ENCODE data around the gene TAF10. TPM values are rescaled to one million over a fixed set of nuclear protein-coding genes. Genes with fewer than 3 reads are reported as not detected.
A peak's percentile ranks its signal among the peaks of the same experiment; 100 is the strongest.

The TAF10 gene
- total RNA-seq, 2 experiments from 2014 or later = 133 to 152 TPM

DNA sequence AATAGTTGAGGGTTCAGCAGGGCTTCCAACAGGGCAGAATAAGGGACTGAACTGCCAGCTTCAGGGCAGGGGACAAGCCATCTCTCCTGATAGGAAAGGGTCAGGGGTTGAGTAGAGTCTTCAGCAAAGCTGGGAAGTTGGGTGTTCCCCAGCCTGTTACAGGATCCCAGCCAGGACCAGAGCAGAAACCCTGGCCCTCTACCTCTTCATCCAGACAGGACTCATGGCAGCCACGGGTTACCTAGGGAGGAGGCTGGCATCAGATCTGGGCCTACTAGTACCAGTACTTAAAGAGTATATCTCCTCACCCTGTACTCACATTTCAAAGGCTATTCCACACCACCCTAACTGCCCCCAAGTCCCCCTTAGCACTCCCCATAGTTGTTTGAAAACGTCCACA lies 2.4 kb upstream of the TAF10 start:
- intact Hi-C loops (cut with DNase I, micrococcal nuclease) = loop anchor here in 1 of 2 experiments (10.0 kb wide), 1 partner anchor 930 kb away; the partner anchor contains the start of genes TRIM22 and TRIM5
- Mint-ChIP-seq H3K4me3 (no peak overlapping the region), H3K27ac (no peak overlapping the region), H3K9me3 (ENCODE audit: low read depth) (no peaks in the 10 kb centered on the region), H3K36me3 (ENCODE audit: low read depth) (peaks cover 36% of the 10 kb centered on the region), H3K27me3 (no peaks in the 10 kb centered on the region), H3K4me1 (peaks cover 28% of the 10 kb centered on the region)
- POLR2A ChIA-PET = no interaction called here
- DNase-seq = no peak
- ATAC-seq = no peak
- CTCF ChIA-PET = interaction anchor here (1.3 to 2.9 kb wide), 2 partner anchors 9 to 67 kb away, joined by 3 to 8 read pairs; no protein-coding TSS in a partner anchor

DNA sequence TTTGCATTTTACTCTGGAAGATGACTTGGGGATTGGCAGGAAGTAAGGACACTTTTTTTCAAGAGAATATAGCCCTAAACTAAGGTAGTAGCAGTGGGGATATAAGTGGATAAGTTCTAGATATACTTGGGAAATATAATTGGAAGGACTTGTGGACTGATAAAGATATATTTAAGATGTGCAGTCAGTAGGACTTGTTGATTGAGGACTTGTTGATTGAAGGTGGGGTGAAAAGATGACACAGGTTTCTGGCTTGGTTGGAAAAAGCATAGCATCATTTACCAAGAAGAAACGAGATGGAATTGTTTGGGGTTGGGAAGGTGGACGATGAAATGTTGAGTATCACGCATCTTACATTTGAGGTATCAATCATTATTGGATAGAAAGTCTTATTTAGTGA lies 1.5 kb upstream of the TAF10 start:
- no peak overlapping the region for H3K4me3 Mint-ChIP-seq
- no peaks in the 10 kb centered on the region for H3K27me3 Mint-ChIP-seq
- no peak overlapping the region for H3K27ac Mint-ChIP-seq
- ATAC-seq (no peak), DNase-seq (no peak)
- intact Hi-C loops (cut with DNase I, micrococcal nuclease) = loop anchor here in 1 of 2 experiments (10.0 kb wide), 1 partner anchor 929 kb away; the partner anchor contains the start of genes TRIM22 and TRIM5
- POLR2A ChIA-PET = interaction anchor here (1.2 kb wide), 1 partner anchor 70 kb away, joined by 4 read pairs; the partner anchor contains the start of gene MRPL17
- no peaks in the 10 kb centered on the region for H3K9me3 Mint-ChIP-seq (ENCODE audit: low read depth)
- CTCF ChIA-PET = interaction anchor here (0.7 to 2.9 kb wide), 7 partner anchors 9 to 125 kb away, joined by 3 to 8 read pairs (median 3); no protein-coding TSS in a partner anchor
- H3K36me3 Mint-ChIP-seq (ENCODE audit: low read depth) = peaks cover 45% of the 10 kb centered on the region
- peaks cover 37% of the 10 kb centered on the region for H3K4me1 Mint-ChIP-seq

DNA sequence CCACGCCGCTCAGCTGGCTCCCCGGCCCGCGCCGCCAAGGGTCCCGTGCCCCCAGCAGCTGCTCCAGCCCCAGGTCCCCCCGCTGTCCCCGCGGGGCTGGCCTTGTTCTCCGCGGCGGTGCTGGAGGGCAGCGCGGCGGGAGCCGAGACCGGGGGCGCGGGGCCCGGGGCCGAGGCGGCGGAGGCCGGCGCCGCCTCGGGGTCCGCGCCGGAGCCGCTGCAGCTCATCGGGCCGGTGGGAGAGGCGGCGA lies 128 bp downstream of the TAF10 start:
- ChIA-PET CTCF (interaction anchor here (0.7 to 2.3 kb wide), 8 partner anchors 36 to 906 kb away, joined by 3 to 13 read pairs (median 4); partner anchors contain the start of gene MRPL17), POLR2A (interaction anchor here (0.6 to 2.1 kb wide), 3 partner anchors 9 to 131 kb away, joined by 3 to 5 read pairs (median 5); partner anchors contain the start of genes ARFIP2 and TIMM10B)
- ATAC-seq (no peak), DNase-seq (no peak)
- peaks cover 56% of the 10 kb centered on the region for H3K36me3 Mint-ChIP-seq (ENCODE audit: low read depth)
- H3K4me3 Mint-ChIP-seq = no peak overlapping the region
- no peaks in the 10 kb centered on the region for H3K27me3 Mint-ChIP-seq
- no peak overlapping the region for H3K27ac Mint-ChIP-seq
- no peaks in the 10 kb centered on the region for H3K9me3 Mint-ChIP-seq (ENCODE audit: low read depth)
- H3K4me1 Mint-ChIP-seq = peaks cover 44% of the 10 kb centered on the region
- intact Hi-C loops (cut with DNase I, micrococcal nuclease) = loop anchor here (1.0 to 10.0 kb wide), 6 partner anchors 9 to 927 kb away; partner anchors contain the start of genes ILK (in 2 of the 2), MRPL17 (in 2 of the 2), RRP8 (in 2 of the 2) and APBB1 (in 1 of the 2)

DNA sequence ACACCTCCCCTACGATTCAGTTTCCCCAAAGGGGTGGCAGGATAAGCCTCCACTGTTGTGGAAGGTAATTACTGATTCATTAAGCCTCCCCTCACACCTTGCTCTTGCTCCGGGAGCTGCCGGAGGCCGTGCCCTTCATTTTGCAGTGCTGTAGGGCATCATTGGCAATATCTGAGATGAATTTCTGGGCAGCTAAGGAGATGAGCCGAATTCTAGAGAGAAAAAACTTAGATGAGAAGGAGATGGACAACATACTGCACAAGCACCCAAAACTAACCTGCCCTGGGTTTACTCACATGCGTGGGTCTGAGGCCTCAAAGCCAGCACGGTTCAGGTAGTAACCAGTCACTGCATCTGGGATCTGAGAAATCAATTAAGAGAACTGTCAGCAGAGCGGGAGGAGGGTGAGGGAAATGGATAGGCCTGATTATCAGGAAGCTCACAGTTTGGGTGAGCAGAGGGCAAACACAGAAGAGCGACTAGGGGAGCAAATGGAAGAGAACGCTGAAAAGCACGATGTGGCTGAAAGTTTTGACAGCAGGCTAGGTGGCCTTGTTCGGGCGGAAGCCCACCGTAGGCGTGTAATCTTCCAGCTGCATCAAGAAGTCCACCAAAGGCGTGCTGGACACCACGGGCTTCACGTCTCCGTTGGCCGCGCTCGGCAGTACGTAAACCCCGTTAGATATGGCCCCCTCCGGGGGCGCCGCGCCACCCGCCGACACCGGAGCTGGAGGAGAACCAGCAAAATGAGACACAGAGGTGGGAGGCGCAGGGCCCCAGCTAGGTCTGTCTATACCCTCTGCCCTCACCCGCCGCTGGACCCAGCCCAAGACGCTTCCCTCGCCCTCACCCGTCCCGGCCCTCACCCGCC lies 689 bp downstream of the TAF10 start:
- Mint-ChIP-seq H3K36me3 (ENCODE audit: low read depth) (peaks cover 55% of the 10 kb centered on the region), H3K4me3 (no peak overlapping the region), H3K27me3 (no peaks in the 10 kb centered on the region), H3K4me1 (peaks cover 42% of the 10 kb centered on the region), H3K9me3 (ENCODE audit: low read depth) (no peaks in the 10 kb centered on the region), H3K27ac (peak overlapping the region; percentile 93)
- POLR2A ChIA-PET = interaction anchor here (0.6 to 2.1 kb wide), 3 partner anchors 8 to 130 kb away, joined by 3 to 5 read pairs (median 5); partner anchors contain the start of genes ARFIP2 and TIMM10B
- CTCF ChIA-PET = interaction anchor here (0.7 to 2.3 kb wide), 7 partner anchors 36 to 231 kb away, joined by 3 to 13 read pairs (median 4); partner anchors contain the start of gene MRPL17
- ATAC-seq = peak; percentile 3
- peak; percentile 49 for DNase-seq
- intact Hi-C loops (cut with DNase I, micrococcal nuclease) = loop anchor here in 1 of 2 experiments (10.0 kb wide), 1 partner anchor 927 kb away; the partner anchor contains the start of genes TRIM22 and TRIM5

DNA sequence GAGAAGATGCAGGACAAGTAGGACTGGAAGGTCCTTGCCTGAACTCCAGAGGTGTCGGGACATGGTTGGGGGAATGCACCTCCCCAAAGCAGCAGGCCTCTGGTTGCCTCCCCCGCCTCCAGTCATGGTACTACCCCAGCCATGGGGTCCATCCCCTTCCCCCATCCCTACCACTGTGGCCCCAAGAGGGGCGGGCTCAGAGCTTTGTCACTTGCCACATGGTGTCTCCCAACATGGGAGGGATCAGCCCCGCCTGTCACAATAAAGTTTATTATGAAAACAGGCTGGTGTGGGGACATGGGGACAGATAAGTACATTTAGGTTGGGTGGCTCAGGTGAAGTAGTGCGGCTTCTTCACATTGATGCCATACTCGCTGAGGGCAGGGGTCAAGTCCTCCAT lies 1.4 kb downstream of the TAF10 start:
- no peak for ATAC-seq
- H3K4me1 Mint-ChIP-seq = peaks cover 42% of the 10 kb centered on the region
- intact Hi-C loops (cut with DNase I, micrococcal nuclease) = loop anchor here in 1 of 2 experiments (10.0 kb wide), 1 partner anchor 926 kb away; the partner anchor contains the start of genes TRIM22 and TRIM5
- H3K27ac Mint-ChIP-seq = peak overlapping the region; percentile 93
- CTCF ChIA-PET = interaction anchor here (2.3 kb wide), 1 partner anchor 73 kb away, joined by 13 read pairs; the partner anchor contains the start of gene MRPL17
- H3K27me3 Mint-ChIP-seq = no peaks in the 10 kb centered on the region
- H3K4me3 Mint-ChIP-seq = no peak overlapping the region
- H3K36me3 Mint-ChIP-seq (ENCODE audit: low read depth) = peaks cover 54% of the 10 kb centered on the region
- no peak for DNase-seq
- POLR2A ChIA-PET = no interaction called here
- no peaks in the 10 kb centered on the region for H3K9me3 Mint-ChIP-seq (ENCODE audit: low read depth)

DNA sequence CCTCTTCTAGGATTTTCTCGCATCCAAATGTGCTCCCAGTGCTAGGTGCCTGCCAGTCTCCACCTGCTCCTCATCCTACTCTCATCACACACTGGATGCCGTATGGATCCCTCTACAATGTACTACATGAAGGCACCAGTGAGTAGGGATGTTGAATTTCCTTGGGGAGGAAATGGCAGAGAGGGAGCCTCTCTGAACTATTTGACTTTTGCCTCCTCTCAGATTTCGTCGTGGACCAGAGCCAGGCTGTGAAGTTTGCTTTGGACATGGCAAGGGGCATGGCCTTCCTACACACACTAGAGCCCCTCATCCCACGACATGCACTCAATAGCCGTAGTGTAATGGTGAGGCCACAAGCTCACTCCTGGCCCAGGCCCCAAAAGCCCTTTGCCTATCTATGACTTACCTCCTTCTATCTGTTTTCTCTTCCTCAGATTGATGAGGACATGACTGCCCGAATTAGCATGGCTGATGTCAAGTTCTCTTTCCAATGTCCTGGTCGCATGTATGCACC lies 2.5 kb downstream of the TAF10 start:
- DNase-seq (no peak), ATAC-seq (no peak)
- H3K27ac Mint-ChIP-seq = peak overlapping the region; percentile 93
- no peaks in the 10 kb centered on the region for H3K27me3 Mint-ChIP-seq
- ChIA-PET CTCF (interaction anchor here (0.9 to 1.4 kb wide), 2 partner anchors 74 to 230 kb away, joined by 3 to 4 read pairs; partner anchors contain the start of gene MRPL17), POLR2A (interaction anchor here (0.6 kb wide), 1 partner anchor 25 kb away, joined by 3 read pairs; no protein-coding TSS in a partner anchor)
- no peaks in the 10 kb centered on the region for H3K9me3 Mint-ChIP-seq (ENCODE audit: low read depth)
- H3K4me3 Mint-ChIP-seq = no peak overlapping the region
- peaks cover 49% of the 10 kb centered on the region for H3K36me3 Mint-ChIP-seq (ENCODE audit: low read depth)
- intact Hi-C loops (cut with DNase I, micrococcal nuclease) = loop anchor here (5.0 to 10.0 kb wide), 3 partner anchors 128 to 925 kb away; partner anchors contain the start of genes APBB1 (in 1 of the 2), TRIM22 (in 1 of the 2) and TRIM5 (in 1 of the 2)
- peaks cover 42% of the 10 kb centered on the region for H3K4me1 Mint-ChIP-seq

DNA sequence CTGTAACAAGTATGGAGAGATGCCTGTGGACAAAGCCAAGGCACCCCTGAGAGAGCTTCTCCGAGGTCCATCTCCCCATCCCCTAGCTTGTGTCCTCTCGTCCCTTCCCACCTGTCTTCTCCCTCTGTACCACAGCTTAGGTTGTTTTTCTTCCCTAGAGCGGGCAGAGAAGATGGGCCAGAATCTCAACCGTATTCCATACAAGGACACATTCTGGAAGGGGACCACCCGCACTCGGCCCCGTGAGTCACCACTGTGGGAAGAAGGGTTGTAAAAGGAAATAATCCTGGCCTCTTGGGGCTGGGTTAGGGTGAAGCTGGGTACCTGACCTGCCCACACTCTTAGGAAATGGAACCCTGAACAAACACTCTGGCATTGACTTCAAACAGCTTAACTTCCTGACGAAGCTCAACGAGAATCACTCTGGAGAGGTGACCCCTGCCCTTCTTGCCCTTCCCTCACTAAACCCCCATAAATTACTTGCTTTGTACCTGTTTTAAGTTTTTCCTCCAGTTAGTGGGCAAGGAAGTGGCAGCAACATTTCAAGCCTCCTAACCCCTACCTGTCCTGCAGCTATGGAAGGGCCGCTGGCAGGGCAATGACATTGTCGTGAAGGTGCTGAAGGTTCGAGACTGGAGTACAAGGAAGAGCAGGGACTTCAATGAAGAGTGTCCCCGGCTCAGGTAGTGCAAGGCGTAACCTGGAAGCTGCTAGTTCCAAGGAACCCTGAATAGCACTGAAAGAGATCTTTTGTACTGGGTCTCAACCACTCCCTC lies 3.1 kb downstream of the TAF10 start:
- Mint-ChIP-seq H3K4me1 (peaks cover 42% of the 10 kb centered on the region), H3K27ac (peak overlapping the region; percentile 6), H3K36me3 (ENCODE audit: low read depth) (peaks cover 49% of the 10 kb centered on the region), H3K9me3 (ENCODE audit: low read depth) (no peaks in the 10 kb centered on the region), H3K4me3 (no peak overlapping the region), H3K27me3 (no peaks in the 10 kb centered on the region)
- ATAC-seq (no peak), DNase-seq (no peak)
- intact Hi-C loops (cut with DNase I, micrococcal nuclease) = loop anchor here in 1 of 2 experiments (5.0 to 10.0 kb wide), 2 partner anchors 128 to 194 kb away; partner anchors contain the start of gene APBB1
- ChIA-PET POLR2A (interaction anchor here (0.6 kb wide), 1 partner anchor 25 kb away, joined by 3 read pairs; no protein-coding TSS in a partner anchor), CTCF (interaction anchor here (0.9 to 2.2 kb wide), 3 partner anchors 75 to 230 kb away, joined by 3 to 6 read pairs (median 4); partner anchors contain the start of gene MRPL17)

DNA sequence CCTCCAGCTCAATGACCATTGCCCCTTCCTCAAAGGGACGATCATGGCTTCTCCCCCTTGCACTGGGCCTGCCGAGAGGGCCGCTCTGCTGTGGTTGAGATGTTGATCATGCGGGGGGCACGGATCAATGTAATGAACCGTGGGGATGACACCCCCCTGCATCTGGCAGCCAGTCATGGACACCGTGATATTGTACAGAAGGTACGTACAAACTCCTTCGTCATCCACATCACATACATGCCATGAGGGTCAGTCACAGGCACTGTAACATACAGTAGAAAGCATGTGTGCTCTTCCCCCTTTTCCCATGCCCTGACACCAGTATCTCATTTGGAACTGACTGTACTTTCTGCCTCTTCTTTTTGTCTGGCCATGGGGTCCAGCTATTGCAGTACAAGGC lies 4.0 kb downstream of the TAF10 start:
- ChIA-PET POLR2A (no interaction called here), CTCF (interaction anchor here (0.7 to 2.2 kb wide), 6 partner anchors 11 to 256 kb away, joined by 3 to 8 read pairs (median 4); partner anchors contain the start of genes MRPL17 and TPP1)
- Mint-ChIP-seq H3K27ac (peak overlapping the region; percentile 84), H3K36me3 (ENCODE audit: low read depth) (peaks cover 49% of the 10 kb centered on the region), H3K4me1 (peaks cover 42% of the 10 kb centered on the region), H3K4me3 (no peak overlapping the region), H3K27me3 (no peaks in the 10 kb centered on the region), H3K9me3 (ENCODE audit: low read depth) (no peaks in the 10 kb centered on the region)
- DNase-seq = no peak
- ATAC-seq = no peak
- intact Hi-C loops (cut with DNase I, micrococcal nuclease) = loop anchor here in 1 of 2 experiments (5.0 to 10.0 kb wide), 2 partner anchors 129 to 193 kb away; partner anchors contain the start of gene APBB1

DNA sequence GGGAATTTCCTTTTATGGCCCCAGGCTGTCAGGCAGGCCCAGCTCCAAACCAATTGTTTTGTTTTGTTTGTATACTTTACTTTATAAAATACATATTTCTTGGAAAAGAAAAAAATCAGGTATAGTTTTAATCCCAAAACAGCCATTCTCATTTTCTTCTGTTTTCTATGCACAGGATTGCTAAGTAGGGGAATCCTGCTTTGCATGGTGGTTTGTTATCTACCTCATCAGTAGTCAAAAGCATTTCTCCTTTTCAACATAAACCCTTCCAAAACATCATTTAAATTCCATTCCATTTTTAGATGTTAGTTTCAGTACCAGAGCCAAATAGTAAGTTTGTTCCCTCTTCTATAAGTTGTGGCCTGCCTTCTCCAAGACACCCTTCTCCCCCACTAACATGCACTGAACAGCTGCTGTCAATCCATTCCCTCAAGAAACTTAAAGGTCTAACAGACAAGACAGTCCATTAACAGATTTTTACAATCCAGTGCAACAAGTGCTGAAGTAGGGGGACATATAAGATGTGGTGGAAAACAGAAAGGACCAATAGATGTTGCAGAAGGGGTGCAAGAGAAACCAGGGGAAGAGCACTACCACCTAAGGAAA lies 4.7 kb downstream of the TAF10 start:
- intact Hi-C loops (cut with DNase I, micrococcal nuclease) = loop anchor here (1.0 to 10.0 kb wide), 6 partner anchors 59 to 192 kb away; partner anchors contain the start of genes APBB1 (in 1 of the 2), ARFIP2 (in 1 of the 2) and TIMM10B (in 1 of the 2)
- DNase-seq (no peak), ATAC-seq (no peak)
- H3K36me3 Mint-ChIP-seq (ENCODE audit: low read depth) = peaks cover 49% of the 10 kb centered on the region
- ChIA-PET POLR2A (no interaction called here), CTCF (interaction anchor here (0.6 to 2.2 kb wide), 8 partner anchors 12 to 256 kb away, joined by 3 to 8 read pairs (median 3); partner anchors contain the start of genes MRPL17 and TPP1)
- no peak overlapping the region for H3K4me3 Mint-ChIP-seq
- H3K4me1 Mint-ChIP-seq = peaks cover 45% of the 10 kb centered on the region
- H3K27ac Mint-ChIP-seq = peak overlapping the region; percentile 84
- no peaks in the 10 kb centered on the region for H3K9me3 Mint-ChIP-seq (ENCODE audit: low read depth)
- no peaks in the 10 kb centered on the region for H3K27me3 Mint-ChIP-seq

Data from activated CD4-positive, alpha-beta T cell treated with anti-CD3 and anti-CD28 coated beads for 36 hours (primary cell).